BE2C (cell line): ENCODE data around the gene SUSD6.

Experiments used
- DNase-seq: peaks from one replicate; pipeline ENCODE4 v3.0.0-alpha.2; 2020
- H3K27me3 ChIP-seq: fragments of 250-450 bp; sonication (Bioruptor Pico); 2 replicates; pipeline ENCODE4 v1.5.1; 2020; ENCODE audit warnings: mild to moderate bottlenecking
- H3K36me3 ChIP-seq: fragments of 250-450 bp; sonication (Bioruptor Pico); 2 replicates; pipeline ENCODE4 v1.5.1; 2020; ENCODE audit warnings: mild to moderate bottlenecking
- H3K4me1 ChIP-seq: fragments of 250-450 bp; sonication (Bioruptor Pico); 2 replicates; pipeline ENCODE4 v1.5.1; 2020
- H3K4me3 ChIP-seq: 2 replicates; pipeline ENCODE4 v1.5.1; 2011; ENCODE audit warnings: low read depth, low read length
- H3K9me3 ChIP-seq: fragments of 250-450 bp; sonication (Bioruptor Pico); 2 replicates; pipeline ENCODE4 v1.5.1; 2020
- TF ChIP-seq, protein P1 (sequence below): IDR thresholded peaks from 2 replicates; pipeline ENCODE4 v1.5.1; 2012; ENCODE audit warnings: mild to moderate bottlenecking, low read depth, low read length

Gene SUSD6

DNA sequence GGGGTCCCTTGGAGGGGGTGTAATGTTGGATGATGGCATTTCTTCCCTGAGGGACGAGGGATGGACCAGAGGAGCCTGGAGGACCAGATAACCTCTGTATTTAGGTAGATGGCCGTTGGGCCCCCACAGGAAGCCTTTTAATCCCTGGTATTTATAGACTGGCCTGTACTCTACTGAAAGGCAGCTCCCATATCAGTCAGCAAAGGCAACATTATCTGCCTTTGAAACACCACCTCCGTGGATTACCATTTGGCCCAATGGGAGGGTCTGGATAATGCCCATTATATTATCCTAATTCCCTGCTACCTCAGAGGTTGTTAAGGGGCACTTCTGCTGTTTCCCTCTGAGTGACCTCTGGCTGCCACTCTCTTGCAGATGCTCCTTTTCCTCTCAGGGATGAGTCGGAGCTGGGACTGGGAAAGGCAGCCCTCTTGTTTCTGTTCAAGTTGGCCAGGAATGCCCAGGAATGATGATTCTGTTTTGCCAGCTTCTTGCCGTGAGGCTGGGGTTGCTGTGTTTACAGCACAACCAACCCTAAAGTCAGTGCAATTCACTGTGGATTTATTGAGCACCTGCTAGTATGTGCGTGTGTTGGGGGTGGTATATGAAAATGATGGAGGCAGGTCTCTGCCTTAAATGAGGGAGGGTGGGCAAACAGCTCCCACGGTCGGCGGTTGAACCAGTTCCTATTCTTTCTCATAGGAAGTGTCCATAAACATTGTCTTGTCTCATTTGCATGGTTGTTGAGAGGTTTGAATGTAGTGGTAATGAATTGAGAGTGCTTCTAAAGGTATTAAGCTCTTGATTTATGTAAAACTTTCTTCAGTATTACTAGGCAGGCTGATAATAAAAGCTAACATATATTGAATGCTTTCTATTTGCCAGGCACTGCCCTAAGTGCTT is 18.1 kb downstream of the SUSD6 start:
- no peak overlapping the region for H3K4me3 ChIP-seq
- no peaks in the 10 kb centered on the region for H3K9me3 ChIP-seq
- H3K4me1 ChIP-seq: peaks cover 7% of the 10 kb centered on the region
- no peaks in the 10 kb centered on the region for H3K27me3 ChIP-seq
- no peak for DNase-seq
- TF ChIP-seq, protein P1, sequence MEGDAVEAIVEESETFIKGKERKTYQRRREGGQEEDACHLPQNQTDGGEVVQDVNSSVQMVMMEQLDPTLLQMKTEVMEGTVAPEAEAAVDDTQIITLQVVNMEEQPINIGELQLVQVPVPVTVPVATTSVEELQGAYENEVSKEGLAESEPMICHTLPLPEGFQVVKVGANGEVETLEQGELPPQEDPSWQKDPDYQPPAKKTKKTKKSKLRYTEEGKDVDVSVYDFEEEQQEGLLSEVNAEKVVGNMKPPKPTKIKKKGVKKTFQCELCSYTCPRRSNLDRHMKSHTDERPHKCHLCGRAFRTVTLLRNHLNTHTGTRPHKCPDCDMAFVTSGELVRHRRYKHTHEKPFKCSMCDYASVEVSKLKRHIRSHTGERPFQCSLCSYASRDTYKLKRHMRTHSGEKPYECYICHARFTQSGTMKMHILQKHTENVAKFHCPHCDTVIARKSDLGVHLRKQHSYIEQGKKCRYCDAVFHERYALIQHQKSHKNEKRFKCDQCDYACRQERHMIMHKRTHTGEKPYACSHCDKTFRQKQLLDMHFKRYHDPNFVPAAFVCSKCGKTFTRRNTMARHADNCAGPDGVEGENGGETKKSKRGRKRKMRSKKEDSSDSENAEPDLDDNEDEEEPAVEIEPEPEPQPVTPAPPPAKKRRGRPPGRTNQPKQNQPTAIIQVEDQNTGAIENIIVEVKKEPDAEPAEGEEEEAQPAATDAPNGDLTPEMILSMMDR: no peak
- no peaks in the 10 kb centered on the region for H3K36me3 ChIP-seq

DNA sequence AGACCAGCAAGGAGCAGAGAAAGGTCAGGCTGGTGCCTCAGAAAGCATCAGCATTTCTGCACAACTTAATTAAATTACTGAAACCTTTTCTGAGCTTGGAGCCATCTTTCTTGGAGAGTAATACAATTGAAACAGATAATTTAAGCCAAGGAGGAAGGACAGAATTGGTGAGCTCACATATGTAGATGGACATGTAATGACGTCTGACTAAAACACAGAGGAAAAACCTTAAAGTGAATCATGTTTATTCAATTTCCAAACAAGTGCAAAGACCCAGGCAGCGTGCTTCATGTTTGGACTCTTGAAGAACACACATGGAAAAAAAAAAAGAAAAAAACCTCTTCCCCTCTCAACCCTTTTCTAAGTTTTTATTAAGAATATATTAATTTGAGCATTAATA is 19.0 kb downstream of the SUSD6 start:
- no peak overlapping the region for H3K4me3 ChIP-seq
- no peaks in the 10 kb centered on the region for H3K27me3 ChIP-seq
- no peaks in the 10 kb centered on the region for H3K9me3 ChIP-seq
- TF ChIP-seq, protein P1: no peak
- DNase-seq: no peak
- H3K4me1 ChIP-seq: peaks cover 6% of the 10 kb centered on the region
- no peaks in the 10 kb centered on the region for H3K36me3 ChIP-seq

DNA sequence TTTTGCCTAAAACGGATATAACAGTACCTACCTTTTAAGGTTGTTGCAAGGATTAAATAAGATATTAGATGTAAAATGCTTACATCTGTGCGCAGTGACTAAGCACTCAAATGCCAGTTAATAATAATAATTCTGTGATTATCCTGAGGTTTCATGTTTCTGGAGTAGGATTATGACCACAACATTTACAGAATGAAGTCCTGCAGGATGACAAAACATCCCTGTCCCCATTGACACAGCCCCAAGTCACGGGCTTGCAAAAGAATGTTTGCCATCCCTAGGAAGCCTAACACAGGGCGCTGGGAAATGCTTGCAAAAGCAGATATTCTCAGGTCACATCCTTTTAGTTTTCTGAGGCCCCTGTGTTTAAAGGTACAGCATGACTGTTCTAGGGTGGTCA is 20.1 kb downstream of the SUSD6 start:
- Histone ChIP-seq H3K4me1 (peaks cover 5% of the 10 kb centered on the region), H3K4me3 (no peak overlapping the region), H3K27me3 (no peaks in the 10 kb centered on the region), H3K9me3 (no peaks in the 10 kb centered on the region), H3K36me3 (no peaks in the 10 kb centered on the region)
- no peak for DNase-seq
- TF ChIP-seq, protein P1: no peak

DNA sequence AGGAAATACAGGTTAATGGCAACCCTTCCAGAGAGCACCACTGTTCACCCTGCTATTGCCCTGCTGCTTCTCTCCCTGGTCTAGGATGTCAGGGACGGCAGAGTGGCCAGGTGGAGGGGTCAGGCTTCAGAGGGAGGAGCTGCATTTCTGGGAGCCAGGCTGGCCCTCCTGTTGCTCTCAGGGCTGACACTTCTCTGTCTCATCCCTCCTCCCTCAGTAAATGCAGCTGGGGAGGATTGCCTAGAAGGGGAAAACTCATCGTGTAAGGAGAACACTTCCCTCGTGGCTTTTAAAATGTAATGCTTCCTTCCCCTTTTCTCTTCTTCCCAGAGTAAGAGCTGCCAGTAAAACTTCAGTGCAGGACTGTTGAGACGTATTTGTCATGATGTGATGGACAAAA is 20.8 kb downstream of the SUSD6 start:
- H3K4me1 ChIP-seq: peaks cover 5% of the 10 kb centered on the region
- TF ChIP-seq, protein P1: no peak
- no peaks in the 10 kb centered on the region for H3K27me3 ChIP-seq
- DNase-seq: no peak
- no peaks in the 10 kb centered on the region for H3K9me3 ChIP-seq
- H3K4me3 ChIP-seq: no peak overlapping the region
- no peaks in the 10 kb centered on the region for H3K36me3 ChIP-seq

DNA sequence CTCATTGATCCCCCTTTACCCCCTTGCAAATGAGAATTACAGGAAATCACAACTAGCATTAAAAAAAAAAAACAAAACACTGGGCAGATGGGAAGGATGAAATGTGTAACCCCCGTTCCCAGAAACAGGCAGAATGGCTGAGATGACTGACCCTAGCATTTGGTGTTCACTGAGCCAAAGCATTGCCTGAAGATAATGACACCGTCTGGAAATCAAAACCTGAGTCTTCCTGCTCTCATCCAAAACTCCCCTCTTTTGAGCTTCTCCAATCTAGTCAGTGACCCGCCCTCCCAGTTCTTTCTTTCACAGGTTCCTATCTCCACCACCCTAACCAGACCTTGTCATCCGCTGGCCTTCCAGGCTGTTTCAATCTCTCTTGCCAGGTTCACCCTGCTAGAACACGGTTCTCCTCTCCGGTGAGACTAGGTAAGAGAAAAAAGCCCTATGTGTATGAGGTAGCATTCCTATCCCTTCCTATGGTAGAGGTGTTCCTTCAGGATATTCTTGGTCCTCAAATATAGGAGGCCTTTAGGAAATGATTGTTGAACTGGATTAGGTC is 21.3 kb downstream of the SUSD6 start:
- no peaks in the 10 kb centered on the region for H3K27me3 ChIP-seq
- H3K4me1 ChIP-seq: peaks cover 10% of the 10 kb centered on the region
- H3K4me3 ChIP-seq: no peak overlapping the region
- DNase-seq: no peak
- no peaks in the 10 kb centered on the region for H3K36me3 ChIP-seq
- TF ChIP-seq, protein P1: no peak
- no peaks in the 10 kb centered on the region for H3K9me3 ChIP-seq

DNA sequence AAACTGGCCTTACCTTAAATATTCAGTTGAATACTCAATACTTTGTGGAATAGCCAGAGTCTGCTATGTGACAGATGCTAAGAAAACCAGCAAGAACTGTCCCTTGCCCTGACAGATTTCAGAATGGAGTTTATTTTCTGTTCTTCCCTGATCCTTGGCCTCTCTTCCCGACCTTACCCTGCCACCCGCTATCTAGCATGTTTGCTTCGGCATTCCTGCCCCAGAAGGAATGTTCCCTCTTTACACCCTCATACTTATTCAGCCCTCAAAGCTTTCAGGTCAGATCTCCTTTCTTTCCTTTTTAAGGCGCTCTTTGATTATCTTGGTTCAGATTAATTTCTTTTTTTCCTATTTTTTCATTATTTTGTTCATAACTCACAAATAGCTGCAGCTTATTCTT is 21.8 kb downstream of the SUSD6 start:
- peaks cover 10% of the 10 kb centered on the region for H3K4me1 ChIP-seq
- no peaks in the 10 kb centered on the region for H3K36me3 ChIP-seq
- no peak overlapping the region for H3K4me3 ChIP-seq
- H3K27me3 ChIP-seq: no peaks in the 10 kb centered on the region
- TF ChIP-seq, protein P1: no peak
- no peaks in the 10 kb centered on the region for H3K9me3 ChIP-seq
- no peak for DNase-seq
